Psoas muscle (tissue), 8 donors: ENCODE measurements around the gene RBMX. TPM values are rescaled to one million over a fixed set of nuclear protein-coding genes. Genes with fewer than 3 reads are reported as not detected.
"Not testable (repeated sequence)": the region's sequence is repeated elsewhere in the genome, so short reads cannot be mapped to it uniquely, and the experiment has no call there.

ENCODE experiments used
- ATAC-seq, 4 donors: fragments of 200-7000 bp; cut with Tn5 transposase; one replicate each; pipeline ENCODE4 v1.9.1; 2020; ENCODE audit warnings: moderate library complexity in 3 of 4, mild to moderate bottlenecking in 2 of 4
- DNase-seq, 2 donors: peaks; one replicate each; pipeline ENCODE4 v3.0.0-alpha.2; 2020
- H3K27ac ChIP-seq: fragments of 200-600 bp; one replicate; pipeline ENCODE4 v1.8.0; 2022
- H3K27me3 ChIP-seq, 3 donors: fragments of 200-600 bp in 1 of 3; one replicate each; pipeline versions ENCODE4 v1.6.1 to v1.8.0; 2013 to 2022; ENCODE audit warnings: low read length in 2 of 3, mild to moderate bottlenecking in 2 of 3, moderate library complexity in 1 of 3; ENCODE audit not compliant: insufficient read depth in 3 of 3
- H3K36me3 ChIP-seq, 2 donors: fragments of 200-600 bp in 1 of 2; one replicate each; pipeline versions ENCODE4 v1.6.1 to v1.8.0; 2013 to 2022; ENCODE audit warnings: low read depth in 1 of 2, mild to moderate bottlenecking in 1 of 2, moderate library complexity in 1 of 2; ENCODE audit not compliant: insufficient read depth in 1 of 2
- H3K4me1 ChIP-seq: fragments of 200-600 bp; one replicate; pipeline ENCODE4 v1.8.0; 2022
- H3K4me3 ChIP-seq: fragments of 200-600 bp; one replicate; pipeline ENCODE4 v1.8.0; 2022; ENCODE audit warnings: mild to moderate bottlenecking
- H3K9me3 ChIP-seq: fragments of 200-600 bp; one replicate; pipeline ENCODE4 v1.8.0; 2022
- CTCF ChIP-seq: fragments of 200-600 bp; IDR thresholded peaks from one replicate; pipeline ENCODE4 v1.8.0; 2022; ENCODE audit warnings: antibody characterized with exemption
- WGBS, 3 donors: extraction: QIAGEN DNeasy Blood & Tissue Kit; methylation state at CpG; one replicate each; pipeline versions ENCODE4 v1.1.6 to v1.1.7; 2013; 5-methylcytosine and 5-hydroxymethylcytosine counted together
- intact Hi-C, 2 donors: fragments of 100-400 bp; cut with DNase I; formaldehyde crosslinking; loops; one replicate each; pipeline versions ENCODE4 v1.11.0 to v1.14.2; 2022
- polyA plus RNA-seq, 3 donors: library from polyadenylated mRNA; stranded (reverse); fragments of 200-250 nt; gene quantifications; one replicate each; pipeline ENCODE4 v1.2.3, GENCODE V29; 2013
- total RNA-seq, 4 donors: library from RNA; stranded (reverse); fragmentation: NEBNext Ultra II Directional in 2 of 4; extraction: Animal tissue kit (Norgen Biotek cat#: 25700) in 2 of 4; gene quantifications; one replicate each; pipeline versions ENCODE4 v1.2.1 to v1.2.4, GENCODE V29; 2021 to 2023
- donor health status: healthy with polysubstance abuse.
- donor health status: DM: no; HTN: no; CAD: no; lungs with moderate emphysema.
- donor health status: Bipolar disorder and iron deficiency.
- donor health status: healthy.
- donor health status: DM: yes; HTN: yes; CAD: no.
- donor health status: DM: no; HTN: no; CAD: no.
- donor health status: DM: no; HTN: no; CAD: no.
- donor health status: DM: yes; HTN: yes; CAD: no.

Gene RBMX
- total and polyA plus RNA-seq, 7 donors: 67.9 to 131 (median 98.9) TPM

DNA sequence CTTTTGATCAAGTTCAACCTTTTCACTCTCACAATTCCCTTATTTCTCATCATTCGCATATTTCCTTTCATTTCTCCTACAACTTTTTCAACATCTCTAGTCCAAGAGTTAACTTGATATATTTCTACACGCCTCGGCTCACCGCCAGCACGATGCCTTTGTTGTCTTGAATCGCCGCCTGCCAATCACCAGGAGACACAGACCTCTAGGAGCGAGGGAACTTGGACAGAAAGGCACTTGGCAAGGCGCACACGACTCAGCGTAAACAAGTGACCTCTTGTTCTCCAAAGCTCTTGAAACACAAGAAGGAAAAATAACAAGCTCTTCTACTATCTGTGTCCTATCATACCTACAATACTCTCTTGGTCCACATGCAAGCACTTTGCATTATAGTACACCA lies 27.1 kb upstream of the RBMX start:
- Histone ChIP-seq H3K27ac (no peak overlapping the region), H3K27me3 (peaks cover 0 to 1% (median 0%) of the 10 kb centered on the region in 3 donors), H3K4me1 (no peaks in the 10 kb centered on the region), H3K9me3 (no peaks in the 10 kb centered on the region), H3K4me3 (no peak overlapping the region), H3K36me3 (no peaks in the 10 kb centered on the region)
- DNase-seq: peak in 1 of 2 donors; percentile 73
- WGBS, 3 donors: 35 to 77% (median 61%) methylated on average over 11 of the region's 11 CpGs
- no peak for TF ChIP-seq CTCF
- intact Hi-C loops: no loop called here
- no peak for ATAC-seq

- no peak for TF ChIP-seq CTCF
- 65 to 77% (median 65%) methylated on average over 13 to 14 of the region's 14 CpGs for WGBS, 3 donors
- no peak for DNase-seq
These were observed 26.5 kb upstream of the RBMX start for GRCh38 chrX:136906921-136907510.

DNA sequence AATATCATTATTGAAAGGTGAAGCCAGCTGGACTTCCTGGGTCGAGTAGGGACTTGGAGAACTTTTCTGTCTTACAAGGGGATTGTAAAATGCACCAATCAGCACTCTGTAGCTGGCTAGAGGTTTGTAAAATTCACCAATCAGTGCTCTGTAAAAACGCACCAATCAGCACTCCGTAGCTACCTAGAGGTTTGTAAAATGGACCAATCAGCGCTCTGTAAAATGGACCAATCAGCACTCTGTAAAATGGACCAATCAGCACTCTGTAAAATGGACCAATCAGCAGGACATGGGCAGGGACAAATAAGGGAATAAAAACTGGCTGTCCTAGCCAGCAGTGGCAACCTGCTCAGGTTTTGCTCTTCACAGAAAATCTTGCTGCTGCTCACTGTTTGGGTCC lies 23.5 kb upstream of the RBMX start:
- intact Hi-C loops, H3K27me3 ChIP-seq, H3K36me3 ChIP-seq, H3K9me3 ChIP-seq, H3K27ac ChIP-seq, H3K4me1 ChIP-seq, ATAC-seq, DNase-seq, H3K4me3 ChIP-seq: not testable (repeated sequence)
- WGBS, 3 donors: 71 to 96% (median 80%) methylated on average over 4 of the region's 4 CpGs

More at GRCh38 chrX:136906921-136907510, 26.5 kb upstream of the RBMX start:
- Histone ChIP-seq H3K27me3 (no peaks in the 10 kb centered on the region), H3K9me3 (no peaks in the 10 kb centered on the region), H3K4me3 (no peak overlapping the region), H3K36me3 (no peaks in the 10 kb centered on the region), H3K4me1 (no peaks in the 10 kb centered on the region), H3K27ac (no peak overlapping the region)
- intact Hi-C loops: no loop called here
- ATAC-seq: no peak

DNA sequence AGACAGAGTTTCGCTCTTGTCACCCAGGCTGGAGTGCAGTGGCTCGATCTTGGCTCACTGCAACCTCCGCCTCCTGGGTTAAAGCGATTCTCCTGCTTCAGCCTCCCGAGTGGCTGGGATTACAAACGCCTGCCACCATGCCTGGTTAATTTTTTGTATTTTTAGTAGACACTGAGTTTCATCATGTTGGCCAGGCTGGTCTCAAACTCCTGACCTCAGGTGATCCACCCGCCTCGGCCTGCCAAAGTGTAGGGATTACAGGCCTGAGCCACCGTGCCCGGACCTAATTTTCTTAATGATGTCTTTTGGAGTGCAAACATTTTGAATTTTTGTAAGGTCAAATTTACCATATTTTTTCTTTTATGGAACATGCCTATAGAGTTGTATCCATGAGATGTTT lies 19.5 kb upstream of the RBMX start:
- H3K27me3 ChIP-seq, H3K4me1 ChIP-seq, intact Hi-C loops, H3K36me3 ChIP-seq, H3K4me3 ChIP-seq, H3K9me3 ChIP-seq, DNase-seq, H3K27ac ChIP-seq, ATAC-seq: not testable (repeated sequence)
- WGBS, 3 donors: 86 to 95% (median 92%) methylated on average over 10 of the region's 10 CpGs

DNA sequence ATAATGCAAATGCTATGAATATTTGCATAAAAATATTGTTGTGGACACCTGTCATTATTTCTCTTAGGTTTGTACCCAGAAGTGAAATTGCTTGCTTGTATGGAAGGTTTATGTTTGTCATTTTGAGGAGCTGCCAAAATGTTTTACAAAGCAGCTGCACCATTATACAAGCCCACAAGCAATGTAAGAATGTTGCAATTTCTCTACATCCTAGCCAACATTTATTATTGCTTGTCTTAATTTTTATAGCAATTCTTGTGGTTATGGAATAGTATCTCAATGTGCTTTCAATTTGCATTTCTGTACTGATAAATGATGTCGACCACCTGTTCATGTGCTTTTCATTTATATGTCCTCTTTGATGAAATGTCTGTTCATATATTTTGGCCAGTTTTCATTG lies 18.7 kb upstream of the RBMX start:
- no peak overlapping the region for H3K27ac ChIP-seq
- ATAC-seq: no peak
- intact Hi-C loops: no loop called here
- no peak for TF ChIP-seq CTCF
- H3K9me3 ChIP-seq: no peaks in the 10 kb centered on the region
- H3K27me3 ChIP-seq: no peaks in the 10 kb centered on the region
- no peaks in the 10 kb centered on the region for H3K4me1 ChIP-seq
- WGBS, 3 donors: 70 to 86% (median 81%) methylated on average over 1 of the region's 1 CpG
- H3K4me3 ChIP-seq: no peak overlapping the region
- H3K36me3 ChIP-seq: no peaks in the 10 kb centered on the region
- DNase-seq: no peak

DNA sequence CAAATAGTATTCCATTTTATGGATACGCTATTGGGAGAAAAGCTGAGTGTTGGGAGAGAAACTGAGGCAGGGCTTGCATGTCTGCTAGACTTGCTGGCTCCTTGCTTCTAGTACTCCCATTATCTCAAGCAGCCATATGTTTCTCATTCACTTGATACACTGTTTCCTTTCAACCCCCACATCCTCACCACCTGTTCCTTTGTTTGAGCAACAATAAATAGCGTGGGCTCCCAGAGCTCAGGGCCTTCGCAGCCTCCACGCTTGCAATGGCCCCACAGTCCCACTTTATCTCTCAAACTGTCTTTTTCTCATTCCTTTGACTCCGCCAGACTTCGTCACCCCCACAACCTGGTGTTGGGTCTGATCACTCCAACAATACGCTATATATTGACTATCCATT lies 18.2 kb upstream of the RBMX start:
- 77 to 82% (median 81%) methylated on average over 7 of the region's 7 CpGs for WGBS, 3 donors

More for the DNA sequence above, 18.2 kb upstream of the RBMX start:
- H3K4me3 ChIP-seq, H3K4me1 ChIP-seq, H3K9me3 ChIP-seq, intact Hi-C loops, ATAC-seq, H3K36me3 ChIP-seq, DNase-seq, H3K27ac ChIP-seq, H3K27me3 ChIP-seq: not testable (repeated sequence)
